ENCODE measurements around the gene PDZK1.
"Not testable (repeated sequence)": the region's sequence is repeated elsewhere in the genome, so short reads cannot be mapped to it uniquely, and the experiment has no call there.

PDZK1 gene

DNA sequence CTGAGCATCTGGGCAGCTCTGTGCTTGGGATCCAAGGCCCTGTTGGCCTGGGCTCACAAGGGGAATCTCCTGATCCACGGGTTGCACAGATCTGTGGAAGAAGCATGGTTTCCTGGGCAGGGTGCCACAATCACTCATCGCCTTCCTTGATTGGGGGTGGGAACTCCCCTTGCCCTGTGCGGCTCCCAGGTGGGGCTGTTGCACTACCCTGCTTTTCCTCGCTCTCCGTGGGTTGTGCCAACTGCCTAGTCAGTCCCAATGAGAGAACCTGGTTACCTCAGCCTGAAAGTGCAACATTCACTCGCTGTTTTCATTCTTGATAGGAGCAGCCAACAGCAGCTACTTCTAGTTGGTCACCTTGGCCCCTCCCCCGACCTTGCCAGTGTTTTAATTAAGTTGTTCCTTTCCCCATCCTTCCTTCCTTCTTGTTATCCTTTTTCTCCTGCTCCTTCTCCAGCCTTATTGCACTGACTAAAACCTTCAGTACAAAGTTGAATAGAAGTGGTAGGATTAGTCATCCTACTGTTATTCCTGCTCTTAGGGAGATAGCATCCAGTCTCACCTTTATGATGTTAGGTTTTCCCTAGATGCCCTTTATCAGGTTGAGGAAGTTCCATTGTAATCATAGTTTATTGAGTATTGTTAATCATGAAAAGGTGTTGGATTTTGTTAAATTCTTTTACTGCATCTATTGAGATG lies 50.8 kb downstream of the PDZK1 start:
- DNase-seq = not testable (repeated sequence)

DNA sequence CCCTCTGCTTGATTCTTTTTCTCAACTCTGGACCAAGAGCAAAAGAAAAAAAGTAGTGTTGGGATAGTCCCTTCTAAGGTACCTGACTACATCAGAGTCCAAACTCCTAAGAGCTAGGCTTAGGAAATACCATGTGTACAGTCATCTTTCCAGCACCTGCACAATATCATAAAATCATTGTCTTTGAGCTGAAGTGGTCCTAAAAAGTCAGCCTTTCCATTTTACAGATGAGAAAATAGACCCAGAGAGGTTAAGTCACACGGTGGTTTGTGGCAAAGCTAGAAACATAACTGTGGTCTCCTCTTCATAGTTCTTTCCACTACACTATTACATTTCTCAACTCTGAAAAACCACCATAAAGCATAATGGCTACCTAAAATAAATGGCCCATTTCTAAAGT lies 63.2 kb downstream of the PDZK1 start:
- DNase-seq = not testable (repeated sequence)

DNA sequence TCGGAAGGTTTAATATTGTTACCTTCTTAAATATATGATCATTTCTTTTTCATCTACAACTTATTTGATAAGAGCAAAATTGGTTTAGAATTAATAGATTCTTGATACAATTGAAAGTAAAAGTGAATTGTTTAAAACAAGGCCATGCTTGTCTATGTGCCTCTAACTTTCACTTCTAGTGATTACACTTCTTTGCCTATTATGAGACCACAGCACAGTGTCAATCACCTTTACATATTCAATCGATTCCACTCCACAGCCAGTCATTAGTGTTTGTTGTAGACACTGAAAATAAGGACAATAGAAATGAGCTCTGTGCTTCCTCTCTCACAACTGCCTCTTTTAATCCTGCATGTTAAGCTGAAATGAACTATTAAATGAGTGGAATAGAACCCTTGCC lies 65.3 kb downstream of the PDZK1 start:
- not testable (repeated sequence) for DNase-seq

DNA sequence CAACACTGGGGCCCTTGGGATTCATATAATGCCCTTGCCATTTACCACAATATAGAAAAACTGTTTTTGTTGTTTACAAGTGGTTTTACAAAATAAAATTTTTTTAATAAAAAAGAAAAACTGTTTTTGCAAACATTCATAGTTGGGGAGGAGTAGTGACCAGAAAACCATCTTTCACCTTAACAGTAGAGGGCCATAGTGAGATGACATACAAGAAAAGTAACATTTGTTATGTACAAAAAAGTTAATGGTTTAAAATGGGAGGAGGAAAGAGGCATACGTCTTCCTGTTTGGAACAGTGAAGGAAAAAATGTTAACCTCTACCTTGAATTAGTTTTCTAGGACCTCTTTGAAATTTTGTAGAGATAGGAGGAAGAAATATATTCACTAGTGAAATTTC lies 70.9 kb downstream of the PDZK1 start:
- not testable (repeated sequence) for DNase-seq

DNA sequence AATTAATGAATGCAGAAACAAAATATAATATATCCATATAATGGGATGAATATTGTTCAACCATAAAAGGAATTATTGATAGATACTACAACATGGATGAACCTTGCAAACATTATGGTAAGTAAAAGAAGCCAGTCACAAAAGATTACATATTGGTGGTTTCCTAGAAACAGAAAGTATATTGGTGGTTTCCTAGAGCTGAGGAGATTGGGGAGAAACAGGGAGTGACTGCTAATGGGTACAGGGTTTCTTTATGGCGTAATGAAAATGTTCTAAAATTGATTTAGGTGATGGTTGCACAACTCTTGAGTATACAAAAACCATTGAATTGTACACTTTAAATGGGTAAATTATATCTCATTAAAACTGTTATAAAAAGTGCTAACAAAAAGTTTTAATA lies 85.0 kb downstream of the PDZK1 start:
- not testable (repeated sequence) for DNase-seq

All from stimulated activated CD4-positive, alpha-beta T cell treated with anti-CD3 and anti-CD28 coated beads, Interleukin-2, amount 100 ng/mL, for 48 hours (primary cell).